CD4-positive, alpha-beta T cell treated with Interleukin-15 for 1 hour (primary cell): ENCODE results near the gene ABCC11.
"Not testable (repeated sequence)": the region's sequence is repeated elsewhere in the genome, so short reads cannot be mapped to it uniquely, and the experiment has no call there.

Experiments
- DNase-seq: peaks from one replicate; pipeline ENCODE4 v3.0.0-alpha.2; 2020

The ABCC11 gene

DNA sequence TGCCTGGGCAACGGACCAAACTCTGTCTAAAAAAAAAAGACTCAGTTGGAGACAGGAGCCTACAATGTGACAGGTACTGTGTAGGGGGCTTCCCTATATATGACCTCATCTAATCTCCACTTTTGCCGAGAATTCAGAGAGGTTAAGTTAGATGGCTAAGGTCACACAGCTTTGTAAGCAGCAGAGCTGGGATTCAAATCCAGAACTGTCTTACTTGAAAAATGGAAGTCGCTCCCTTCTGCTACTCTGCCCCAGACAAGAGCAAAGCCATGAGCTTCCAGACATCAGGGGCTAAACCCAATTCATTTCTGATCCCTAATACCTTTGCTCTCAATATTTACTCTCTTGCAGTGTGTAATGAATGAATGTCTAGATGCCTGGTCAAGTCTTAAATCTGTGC lies 50.0 kb downstream of the ABCC11 start:
- no peak for DNase-seq

DNA sequence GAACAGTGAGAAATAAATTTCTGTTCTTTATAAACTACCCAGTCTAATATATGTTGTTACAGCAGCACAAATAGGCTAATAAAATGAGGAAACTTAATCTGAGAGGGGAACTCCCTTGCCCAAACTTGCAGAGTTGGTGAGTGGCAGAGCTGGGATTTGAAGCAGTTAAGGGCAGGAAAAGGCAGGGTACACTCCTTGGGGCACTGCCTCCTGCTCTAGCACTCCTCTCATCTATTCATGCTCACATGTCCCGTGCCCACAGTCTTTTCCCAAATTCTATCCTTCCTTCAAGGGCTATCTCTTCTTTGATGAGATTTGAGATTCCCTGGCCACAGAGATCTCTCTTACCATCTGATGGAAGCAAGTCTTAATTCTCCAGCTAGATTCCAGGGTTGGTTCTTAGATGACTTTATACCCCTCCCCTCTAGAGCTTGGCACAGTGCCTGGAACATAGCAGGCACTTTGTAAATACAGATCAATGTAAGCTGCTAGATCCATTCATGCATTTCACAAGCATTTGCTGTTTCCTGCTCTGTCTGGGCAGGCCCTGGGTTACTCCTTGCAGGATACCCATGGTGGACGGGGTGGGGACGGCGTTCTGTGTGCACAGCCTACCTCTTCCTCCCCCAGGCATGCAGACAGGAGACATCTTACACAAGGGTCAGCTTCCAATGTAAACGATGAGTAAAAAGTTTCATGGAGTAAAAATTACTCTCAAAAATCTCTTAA lies 52.3 kb downstream of the ABCC11 start:
- no peak for DNase-seq

DNA sequence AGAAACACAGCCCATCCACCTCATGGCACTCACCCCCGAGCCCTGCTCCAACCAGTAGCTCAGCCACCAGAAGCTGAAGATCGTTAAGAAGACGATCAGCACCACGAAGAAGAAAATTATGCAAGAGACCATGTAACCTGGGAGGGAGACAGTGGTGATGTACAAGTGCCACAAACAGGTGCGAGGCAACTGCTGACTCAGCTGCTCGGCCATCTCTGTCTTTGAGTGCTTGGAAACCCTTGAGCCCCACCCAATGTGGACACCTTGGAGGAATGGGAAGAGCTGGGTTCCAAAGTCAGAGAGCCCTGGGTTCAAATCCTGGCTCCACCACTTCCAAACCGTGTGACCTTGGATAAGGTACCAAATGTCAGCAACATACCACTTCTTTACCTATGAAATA lies 53.5 kb downstream of the ABCC11 start:
- no peak for DNase-seq

DNA sequence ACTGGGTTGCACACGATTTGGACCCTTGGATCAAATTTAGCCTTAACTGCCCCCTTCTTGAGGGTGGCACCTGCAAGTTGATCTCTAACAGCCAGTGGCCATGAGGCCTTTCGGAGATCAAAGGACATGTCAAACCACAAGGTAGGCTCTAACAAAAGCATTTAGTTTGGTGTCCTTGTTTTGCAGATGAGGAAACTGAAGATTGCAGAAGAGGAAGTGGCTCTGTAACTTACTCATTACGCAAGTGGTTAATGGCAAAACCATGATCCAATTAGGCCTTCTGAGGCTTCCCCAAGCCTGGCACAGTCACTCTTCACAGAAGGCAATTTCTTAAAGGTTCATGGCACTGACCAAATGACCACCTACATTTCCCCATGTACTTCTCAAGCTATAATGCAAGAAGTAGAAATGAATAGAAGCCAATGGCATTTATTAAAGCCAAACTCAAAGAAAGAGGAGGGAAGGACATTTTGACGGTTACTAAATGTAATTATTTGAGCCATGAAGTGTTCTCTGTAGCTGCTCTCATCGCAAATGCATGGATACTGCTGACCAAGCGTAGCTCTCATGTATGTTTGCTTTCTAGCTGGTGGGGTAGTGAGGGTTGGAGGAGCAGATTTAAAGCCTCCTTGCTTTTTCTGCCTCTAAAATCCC lies 58.8 kb downstream of the ABCC11 start:
- no peak for DNase-seq

DNA sequence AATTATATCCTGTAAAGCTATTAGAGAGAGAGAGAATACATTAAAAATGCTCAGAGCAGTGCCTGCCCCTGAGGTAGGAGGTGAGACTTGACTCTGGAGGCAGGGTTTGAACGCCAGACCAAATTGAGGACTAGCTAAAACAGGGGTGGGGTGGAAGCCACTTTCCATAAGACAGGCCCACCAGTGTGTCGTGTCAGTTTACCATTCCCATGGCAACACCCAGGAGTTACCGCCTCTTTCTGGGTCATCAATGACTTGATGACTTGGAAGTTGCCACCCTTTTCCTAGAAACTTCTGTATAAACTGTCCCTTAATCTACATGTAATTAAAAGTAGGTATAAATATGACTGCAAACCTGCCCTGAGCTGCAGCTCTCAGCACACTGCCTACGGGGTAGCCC lies 59.6 kb downstream of the ABCC11 start:
- DNase-seq = no peak

DNA sequence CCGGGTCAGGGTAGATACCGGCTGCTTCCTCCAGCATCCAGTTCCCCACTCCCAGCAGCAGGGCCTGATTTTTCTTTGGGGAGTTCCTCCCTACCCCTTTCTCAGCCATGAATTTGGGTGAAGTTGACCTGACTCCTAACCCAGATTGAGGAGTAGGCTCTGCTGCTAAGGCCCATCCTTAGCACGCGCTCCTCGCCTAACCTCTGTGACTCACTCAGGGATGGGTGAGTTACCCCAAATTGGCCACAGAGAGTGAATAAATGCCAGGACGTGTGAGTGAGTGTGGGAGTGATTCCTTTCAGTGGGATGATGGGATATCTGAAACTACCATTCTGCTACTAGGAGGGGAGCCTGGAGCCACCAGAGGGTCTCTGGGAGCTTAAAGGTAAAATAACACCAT lies 62.7 kb downstream of the ABCC11 start:
- no peak for DNase-seq

DNA sequence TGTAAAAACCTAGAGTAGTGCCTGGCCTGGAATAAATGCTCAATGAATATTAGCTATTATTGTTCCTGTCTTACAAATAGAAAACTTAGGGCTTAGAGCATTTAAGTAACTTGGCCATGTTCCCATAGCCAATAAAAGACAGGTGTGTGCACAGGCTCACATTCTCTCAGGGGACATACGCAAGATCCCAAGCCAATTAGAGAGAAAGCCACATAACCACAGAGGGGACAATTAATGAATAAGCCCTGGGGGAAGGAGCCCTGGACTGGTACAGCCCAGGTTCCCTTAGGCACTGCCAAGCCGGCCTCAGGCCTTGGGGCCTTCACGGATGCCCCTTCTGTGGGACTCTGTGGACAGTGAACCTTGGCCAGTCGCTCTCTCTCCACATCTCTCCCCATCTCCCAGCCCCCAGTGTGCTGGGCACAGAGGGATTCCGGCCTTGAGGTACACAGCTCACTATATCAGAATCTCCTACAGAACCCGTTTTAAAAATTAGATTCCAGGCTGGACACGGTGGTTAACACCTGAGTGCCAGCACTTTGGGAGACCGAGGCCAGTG lies 64.3 kb downstream of the ABCC11 start:
- DNase-seq = no peak

DNA sequence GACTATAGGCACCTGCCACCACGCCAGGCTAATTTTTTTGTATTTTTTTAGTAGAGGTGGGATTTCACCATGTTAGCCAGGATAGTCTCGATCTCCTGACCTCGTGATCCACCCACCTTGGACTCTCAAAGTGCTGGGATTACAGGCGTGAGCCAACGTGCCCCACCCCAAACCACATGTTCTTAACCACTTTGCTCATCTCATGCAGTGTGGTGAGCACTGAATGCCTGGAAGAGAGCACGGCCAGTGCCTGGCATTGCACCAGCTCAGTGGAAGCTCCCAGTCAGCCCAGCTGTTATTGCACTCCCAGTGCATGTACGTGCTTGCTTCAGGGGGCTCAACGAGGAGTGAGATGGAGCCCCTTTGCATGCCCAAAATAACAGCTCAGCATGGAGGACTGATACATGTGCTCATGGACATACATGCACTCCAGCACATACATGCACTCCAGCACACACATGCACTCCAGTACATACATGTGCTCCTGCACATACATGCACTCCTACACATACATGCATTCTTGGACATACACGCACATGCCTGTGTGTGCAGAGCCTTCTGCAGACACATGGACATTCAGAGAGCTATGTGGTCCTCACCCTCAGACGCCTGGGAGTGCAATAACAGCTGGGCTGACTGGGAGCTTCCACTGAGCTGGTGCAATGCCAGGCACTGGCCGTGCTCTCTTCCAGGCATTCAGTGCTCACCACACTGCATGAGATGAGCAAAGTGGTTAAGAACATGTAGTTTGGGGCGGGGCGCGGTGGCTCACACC lies 65.4 kb downstream of the ABCC11 start:
- not testable (repeated sequence) for DNase-seq

DNA sequence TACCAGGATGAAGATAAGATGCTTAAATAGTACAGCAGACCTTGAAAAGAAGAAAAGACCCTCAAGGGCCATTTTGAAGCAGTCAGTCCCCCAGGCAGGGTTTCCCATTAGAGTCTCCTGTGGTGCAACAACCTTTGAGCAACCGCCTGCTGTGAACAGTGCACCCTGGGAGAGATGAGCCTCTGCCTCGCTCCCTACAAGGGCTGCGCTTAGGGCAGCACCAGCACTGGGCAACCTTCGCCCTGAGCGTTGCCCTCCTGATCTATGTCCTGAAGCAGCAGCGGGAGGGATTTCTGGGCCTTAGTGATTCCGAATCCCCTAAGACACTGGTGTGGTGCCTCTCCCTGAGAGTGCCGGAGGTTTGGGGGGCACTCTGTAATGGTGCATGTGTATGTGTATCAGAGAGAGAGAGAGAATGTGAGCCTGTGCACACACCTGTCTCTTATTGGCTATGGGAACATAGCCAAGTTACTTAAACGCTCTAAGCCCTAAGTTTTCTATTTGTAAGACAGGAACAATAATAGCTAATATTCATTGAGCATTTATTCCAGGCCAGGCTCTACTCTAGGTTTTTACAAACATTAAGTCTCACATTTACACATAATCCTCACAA lies 66.4 kb downstream of the ABCC11 start:
- DNase-seq = no peak

DNA sequence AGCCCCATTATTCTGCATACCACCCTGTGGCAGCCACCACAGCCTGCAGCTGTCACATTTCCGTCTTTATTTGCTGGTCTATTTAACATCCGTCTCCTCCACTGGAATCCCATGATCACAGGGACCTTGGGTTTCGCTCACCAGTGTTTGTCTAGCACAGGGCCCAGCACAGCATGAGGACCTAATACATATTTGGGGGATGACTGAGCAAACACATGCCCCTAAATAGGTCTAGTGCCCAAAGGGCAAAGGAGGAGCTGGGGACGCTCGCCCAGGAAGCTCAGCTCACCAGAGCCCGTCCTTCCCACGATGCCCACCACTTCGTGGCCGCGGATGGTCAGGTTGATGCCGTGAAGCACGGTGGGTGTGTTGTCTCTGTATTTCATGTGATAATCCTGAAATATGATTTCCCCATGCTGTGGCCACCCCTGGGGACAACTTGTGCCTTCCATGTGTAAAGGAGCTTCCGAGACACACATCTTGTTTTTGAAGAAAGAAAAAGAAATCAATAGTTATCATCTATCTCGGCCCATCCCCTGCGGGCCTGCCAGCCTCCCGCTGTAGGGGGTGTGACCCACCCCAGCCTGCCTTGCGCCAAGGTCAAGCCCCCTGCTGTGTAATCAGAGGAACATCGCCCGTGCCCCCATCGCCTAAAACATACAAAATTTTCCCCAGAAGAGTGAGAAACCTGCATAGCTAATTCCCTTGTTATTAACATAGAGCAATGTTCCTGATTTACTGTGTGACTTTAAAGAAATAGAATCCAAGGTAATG lies 70.5 kb downstream of the ABCC11 start:
- no peak for DNase-seq

DNA sequence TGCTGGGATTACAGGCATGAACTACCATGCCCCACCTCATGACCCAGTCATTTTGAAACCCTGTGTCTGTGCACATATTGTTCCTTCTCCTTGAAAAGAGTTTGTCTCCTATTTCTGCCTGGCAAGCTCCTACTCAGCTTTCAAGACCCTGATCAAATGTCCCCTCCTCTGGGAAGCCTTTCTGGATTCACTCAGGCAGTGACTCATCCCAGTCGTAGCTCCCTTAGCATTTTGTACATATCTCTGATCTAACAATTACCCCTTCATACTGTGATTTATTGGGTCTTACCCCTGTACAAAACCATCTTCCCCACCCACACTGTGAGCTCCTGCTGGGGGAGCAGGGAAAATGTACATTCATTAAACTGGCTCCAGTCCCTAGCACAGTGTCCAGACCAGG lies 73.5 kb downstream of the ABCC11 start:
- DNase-seq = no peak

DNA sequence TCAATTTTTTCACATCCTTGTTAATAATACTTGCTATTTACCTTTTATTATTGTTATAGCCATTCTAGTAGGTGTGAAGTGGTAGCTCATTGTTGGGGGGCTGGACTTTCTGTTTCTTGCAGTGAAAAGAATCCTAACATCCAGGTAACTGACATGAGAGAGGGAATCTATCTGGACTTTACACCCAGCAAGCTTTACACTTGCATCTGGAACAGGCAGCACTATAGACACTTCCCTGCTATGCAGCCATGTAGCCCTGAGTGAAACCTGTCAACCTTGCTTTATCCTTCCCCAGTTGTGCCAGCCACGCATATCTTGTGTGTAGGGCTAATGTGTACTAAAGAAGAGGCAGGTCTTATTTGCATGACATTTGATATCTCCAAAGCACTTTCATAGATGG lies 74.7 kb downstream of the ABCC11 start:
- no peak for DNase-seq

DNA sequence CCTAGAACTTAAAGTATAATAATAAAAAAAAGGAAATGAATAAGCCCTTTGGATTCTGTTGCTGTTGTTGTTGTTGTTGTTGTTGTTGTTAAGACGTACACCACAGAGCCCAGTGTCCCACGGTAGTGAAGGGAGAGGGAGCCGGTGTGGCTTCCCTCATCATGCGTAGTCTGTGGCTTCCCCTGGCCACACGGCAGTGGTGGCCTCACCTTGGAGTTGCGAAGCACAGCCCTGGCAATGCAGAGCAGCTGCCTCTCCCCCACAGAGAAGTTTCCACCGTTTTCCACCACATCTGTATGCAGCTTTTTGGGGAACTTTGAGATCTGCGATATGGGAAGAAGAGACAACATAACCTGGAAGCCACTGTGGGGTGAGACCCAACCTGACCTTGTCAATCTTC lies 77.4 kb downstream of the ABCC11 start:
- no peak for DNase-seq

DNA sequence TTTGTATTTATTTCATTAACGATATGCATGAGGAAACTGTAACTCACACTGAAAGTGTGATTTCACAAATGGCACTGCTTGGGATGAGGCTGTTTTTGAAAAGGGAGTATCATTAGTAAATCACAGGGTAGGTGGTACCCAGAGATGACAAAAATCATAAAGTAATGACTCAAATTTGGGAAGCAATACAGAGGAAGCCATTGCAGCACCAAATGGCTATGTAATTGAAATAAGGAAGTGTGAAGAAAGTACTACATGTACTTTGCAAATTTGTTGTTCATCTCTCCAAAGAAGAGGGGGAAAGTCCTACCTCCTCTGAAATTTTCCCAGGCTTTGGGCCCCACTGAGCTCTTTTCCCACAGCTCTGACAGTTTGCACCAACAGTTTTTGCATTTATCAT lies 79.3 kb downstream of the ABCC11 start:
- DNase-seq = no peak

DNA sequence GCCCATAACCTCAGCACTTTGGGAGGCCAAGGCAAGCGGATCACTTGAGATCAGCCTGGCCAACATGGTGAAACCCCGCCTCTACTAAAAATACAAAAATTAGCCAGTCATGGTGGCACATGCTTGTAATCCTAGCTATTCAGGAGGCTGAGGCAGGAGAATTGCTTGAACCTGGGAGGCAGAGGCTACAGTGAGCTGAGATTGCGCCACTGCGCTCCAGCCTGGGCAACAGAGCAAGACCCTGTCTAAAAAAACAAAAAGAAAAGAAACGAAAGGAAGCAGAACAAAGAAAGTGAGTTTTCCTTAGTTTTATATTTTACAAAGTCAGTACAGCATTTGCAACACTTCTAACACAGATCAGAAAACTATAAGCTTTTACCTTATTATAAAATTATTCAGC lies 80.7 kb downstream of the ABCC11 start:
- not testable (repeated sequence) for DNase-seq

DNA sequence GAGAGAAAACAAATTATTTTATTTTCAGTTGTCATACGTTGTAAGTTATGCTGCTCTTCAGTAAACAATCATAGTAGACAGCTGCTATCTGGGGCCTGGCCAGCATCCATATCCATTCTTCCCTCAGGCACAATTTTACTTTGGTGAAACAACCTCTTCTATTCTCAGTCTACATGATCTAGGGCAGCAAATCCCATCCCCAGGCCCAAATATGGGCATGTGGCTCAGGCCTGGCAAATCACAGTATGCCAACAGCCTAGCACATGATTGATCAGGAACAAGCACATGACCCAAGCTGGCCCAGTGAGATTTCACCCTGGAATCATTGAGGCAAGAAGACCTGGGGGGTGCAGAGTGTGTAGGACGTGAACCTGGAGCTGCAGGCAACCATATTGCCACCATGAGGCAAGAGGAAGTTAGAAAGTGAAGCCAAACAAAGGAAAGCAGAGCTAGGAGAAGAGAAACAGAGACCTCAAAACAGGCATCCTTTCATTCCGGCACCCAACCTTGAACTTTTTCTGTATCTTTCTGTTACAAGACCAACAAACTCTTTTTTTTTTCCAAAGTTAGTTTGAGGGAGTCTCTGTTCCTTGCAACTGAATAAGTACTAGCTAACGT lies 81.3 kb downstream of the ABCC11 start:
- DNase-seq = no peak

DNA sequence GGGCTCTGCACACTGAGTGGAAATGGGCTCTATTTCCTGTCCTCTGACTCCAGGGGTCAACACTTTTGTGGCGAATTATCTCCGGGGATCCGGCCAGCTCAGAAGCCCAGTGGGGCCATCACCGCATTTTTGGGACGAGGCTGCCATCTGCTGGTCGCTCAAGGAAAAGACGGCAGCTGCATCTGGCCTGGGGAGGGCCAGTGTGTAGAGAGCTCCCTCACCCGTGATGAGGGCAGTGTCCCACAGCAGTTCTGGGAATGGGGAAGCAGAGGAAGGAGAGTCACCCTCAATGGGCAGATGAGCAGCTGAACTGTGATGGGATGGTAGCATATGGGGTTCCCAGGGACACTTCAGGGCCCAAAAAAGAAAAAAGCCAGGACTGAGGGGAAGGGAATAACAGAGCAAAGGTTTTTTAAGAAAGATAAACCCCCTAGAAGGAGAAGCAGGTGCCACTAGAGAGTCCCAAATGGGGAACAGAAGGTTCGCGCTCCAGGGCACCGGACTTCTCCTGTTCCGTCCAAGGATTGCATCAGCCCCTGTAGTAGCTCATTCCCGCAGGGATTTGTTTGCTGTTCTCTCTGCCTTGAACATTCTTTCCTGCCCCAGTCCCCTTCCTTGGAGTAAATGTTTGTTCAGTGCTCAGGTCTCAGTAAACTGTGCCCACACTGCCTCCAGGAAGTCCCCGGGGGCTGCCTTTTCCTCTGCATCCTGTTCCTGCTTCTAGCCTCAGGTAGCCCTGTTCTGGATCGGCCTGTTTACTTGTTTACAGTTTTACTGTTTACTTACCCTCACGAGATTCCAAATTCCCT lies 82.2 kb downstream of the ABCC11 start:
- peak; percentile 63 for DNase-seq

DNA sequence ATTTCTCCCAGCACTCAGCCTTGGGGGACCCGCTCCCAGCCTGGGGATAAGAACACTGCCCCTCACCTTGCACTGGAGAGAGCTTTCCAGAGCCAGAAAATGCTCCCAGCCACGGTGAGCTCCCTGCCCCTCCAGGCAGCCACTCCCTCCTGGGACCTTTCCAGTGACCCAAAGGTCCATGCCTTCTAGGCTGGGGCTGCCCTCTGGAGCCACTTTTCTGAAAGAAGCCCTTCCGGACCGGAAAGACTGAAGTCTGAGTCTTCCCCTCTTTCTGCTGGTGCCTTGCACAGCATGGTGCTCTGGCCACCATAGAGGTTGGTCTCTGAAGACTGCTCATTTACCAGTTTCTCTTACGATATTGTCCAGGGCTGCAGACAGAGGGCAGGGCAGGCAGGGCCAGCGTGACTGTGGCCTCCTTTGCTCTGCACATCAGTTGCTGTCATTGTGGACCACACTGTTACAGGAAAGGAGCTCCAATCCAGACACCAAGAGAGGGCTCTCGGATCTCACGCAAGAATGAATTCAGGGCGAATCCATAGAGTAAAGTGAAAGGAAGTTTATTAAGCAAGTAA lies 84.4 kb downstream of the ABCC11 start:
- no peak for DNase-seq

DNA sequence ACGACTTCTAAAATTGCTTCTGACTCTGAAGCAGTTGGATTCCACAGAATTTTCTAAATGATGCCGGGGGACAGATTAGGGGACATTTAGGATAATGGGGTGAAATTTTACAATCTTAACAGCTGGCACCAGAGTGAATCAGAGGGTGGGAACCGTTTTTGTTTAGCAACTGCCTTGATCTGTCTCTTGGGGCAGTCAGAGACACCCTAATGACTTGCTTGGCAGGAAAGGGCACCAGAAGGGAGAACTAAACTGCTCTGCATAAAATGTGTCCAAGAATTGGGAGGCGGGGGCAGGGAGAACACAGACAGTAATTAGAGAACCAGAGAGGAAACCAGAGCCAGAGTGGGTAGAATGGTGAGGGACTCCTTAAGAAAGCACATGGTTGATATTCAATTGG lies 85.4 kb downstream of the ABCC11 start:
- DNase-seq = no peak

DNA sequence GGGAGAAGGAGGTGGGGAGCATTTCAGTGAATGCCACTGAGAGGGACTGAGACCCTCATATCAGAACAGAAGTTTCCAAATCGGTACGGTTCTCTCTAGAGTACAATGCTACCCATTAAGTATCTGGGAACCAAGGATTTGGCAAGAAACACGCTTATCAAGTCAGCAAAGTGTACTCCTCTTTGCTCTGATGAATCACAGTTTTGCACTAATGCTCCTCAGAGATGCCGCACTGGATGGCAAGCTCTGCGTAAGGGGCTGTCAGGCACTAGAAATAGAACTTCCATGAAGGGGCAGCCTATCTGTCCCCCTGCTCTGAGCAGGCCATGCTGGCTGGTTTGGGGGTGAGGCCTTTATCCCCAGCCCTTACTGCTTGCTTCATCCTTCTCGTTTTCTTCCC lies 86.8 kb downstream of the ABCC11 start:
- no peak for DNase-seq

DNA sequence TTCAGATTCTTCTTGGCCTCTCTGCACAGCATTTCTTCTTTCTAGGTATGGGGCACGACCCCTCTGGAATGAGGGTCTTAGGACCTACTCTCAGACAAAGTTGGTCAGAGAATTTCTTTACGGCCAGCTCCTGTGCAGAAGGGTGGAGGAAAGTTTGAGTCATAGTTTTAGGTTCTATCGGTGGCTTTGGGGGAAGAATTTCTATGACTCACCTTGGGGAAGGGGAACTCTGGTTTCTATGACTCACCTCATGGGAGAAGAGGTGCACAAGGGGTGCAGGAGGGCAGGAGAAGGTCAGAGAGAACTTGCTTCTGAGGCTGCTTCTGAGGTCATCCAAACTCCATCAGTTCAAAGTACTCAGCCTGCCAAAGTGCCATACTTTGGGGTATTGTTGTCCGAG lies 89.0 kb downstream of the ABCC11 start:
- DNase-seq = no peak
